ENCODE measurements around the gene ZFP69B. TPM values are rescaled to one million over a fixed set of nuclear protein-coding genes. Genes with fewer than 3 reads are reported as not detected.
A peak's percentile ranks its signal among the peaks of the same experiment; 100 is the strongest.
"Not testable (repeated sequence)": the region's sequence is repeated elsewhere in the genome, so short reads cannot be mapped to it uniquely, and the experiment has no call there.

The ZFP69B gene
- total RNA-seq, 1 experiment from 2014 or later: 8.5 TPM

DNA sequence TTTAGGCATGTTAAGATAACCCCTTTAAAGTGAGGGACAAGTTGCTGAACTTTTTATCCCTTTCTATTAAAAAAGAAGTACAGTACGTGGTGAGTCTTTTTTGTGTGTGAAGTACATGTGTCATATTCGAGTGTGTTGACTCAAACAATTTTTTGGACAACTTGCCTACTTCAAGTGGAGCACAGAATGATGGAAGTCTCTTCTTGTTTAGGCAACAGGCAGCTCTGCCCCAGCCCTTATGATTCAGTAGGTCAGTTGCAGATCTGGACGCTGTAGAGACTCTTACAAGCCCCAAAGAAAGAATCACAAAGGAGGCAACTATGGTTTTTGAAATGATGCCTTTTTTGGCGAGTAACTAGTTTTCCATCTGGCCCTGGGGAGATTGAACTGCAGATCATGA, 14.4 kb upstream of the ZFP69B start:
- no peak for DNase-seq (ENCODE audit: low read depth)

DNA sequence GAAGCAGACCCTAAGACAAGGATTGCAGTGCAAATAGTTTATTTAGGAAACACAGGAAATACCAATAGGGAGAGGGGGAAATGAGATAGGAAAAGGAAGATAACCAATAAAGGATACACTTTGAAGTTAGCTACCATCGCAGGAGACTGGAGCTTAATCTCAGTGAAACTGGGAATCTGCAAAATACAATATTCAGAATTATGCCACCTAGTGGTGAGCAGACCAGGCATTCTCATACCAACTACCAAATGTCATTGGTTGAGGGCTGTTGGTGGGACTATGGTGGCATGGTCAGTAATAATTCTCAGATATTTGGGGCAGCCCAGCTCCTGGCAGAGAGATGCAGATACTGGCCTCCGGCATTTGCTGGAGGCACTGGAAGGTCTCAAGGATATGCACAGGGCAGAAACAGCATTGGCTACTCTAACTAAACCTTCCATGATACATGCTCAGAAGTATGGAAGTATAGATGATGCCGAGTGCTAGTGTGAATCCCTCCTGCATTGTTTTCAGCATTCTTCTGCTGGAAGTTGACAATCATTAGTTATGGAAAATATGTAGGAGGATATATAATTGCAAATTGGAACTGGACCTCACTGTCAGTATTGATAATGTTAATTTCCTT, 11.8 kb upstream of the ZFP69B start:
- peak; percentile 16 for DNase-seq (ENCODE audit: low read depth)

DNA sequence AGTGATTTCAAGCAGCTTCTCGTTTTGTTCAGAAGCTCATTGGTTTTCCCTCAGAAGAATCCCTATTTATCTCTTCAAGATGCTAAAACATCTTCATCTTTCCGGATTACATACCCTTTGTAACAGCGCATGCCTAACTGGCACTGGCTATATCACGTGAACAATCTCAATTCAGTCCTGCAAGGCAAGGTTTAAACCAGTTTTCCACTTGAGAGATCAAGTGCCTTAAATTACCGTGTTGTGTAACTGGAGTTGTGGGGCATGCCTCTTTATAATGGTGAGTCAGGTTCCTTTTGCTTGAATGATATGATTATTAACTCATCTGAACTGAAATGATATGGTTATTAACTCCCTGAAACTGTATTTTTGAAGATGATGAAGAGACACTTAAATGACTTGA, 11.0 kb upstream of the ZFP69B start:
- DNase-seq (ENCODE audit: low read depth): no peak

DNA sequence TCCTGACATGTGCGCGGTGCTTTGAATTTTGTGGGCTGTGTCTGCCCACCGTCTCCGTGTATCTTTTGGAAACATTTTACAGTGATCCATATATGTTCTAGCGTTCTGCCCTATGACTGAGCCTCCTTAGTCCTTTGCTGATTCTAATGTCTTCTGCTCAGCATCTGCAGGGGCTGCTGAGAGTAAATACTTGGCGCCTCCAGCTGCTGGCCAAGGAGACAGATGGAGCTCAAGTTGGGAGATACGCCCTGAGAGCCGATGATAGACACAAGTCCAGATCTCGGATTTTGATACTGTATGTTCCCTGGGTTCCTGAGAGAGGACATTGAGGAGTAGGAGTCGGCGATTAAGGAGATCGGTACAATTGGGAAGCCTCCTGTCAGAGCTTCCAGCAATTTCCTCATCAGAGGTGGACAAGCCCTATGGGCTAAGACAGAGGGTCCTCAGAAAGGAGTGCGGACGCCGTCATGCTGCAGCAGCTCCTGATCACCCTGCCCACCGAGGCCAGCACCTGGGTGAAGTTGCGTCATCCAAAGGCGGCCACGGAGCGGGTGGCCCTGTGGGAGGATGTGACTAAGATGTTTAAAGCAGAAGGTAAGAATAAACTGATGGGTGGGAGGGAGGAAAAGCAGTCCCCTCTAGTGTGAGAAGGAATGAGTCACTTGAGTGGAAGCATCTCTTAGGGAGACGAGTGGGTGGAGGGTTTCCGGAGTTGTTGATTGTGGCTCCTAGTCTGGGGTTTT, 390 bp downstream of the ZFP69B start:
- peak; percentile 88 for DNase-seq (ENCODE audit: low read depth)

DNA sequence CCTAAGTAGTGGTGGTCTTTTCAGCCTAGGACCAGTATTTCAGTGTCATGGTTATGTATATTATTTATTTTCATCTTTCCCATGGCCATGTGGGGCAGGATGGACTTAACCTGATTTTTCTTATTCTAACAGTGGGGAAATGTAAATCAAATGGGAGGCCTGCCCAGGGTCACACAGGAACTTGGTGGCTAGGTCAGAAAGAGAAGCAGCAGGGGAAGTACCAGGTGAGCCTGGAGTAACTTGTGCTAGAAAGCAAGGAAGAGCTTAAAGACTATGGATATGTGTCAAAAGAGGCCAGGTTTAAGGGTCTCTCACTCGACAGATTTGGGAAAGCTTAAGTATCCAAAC, 936 bp downstream of the ZFP69B start:
- DNase-seq (ENCODE audit: low read depth): no peak

DNA sequence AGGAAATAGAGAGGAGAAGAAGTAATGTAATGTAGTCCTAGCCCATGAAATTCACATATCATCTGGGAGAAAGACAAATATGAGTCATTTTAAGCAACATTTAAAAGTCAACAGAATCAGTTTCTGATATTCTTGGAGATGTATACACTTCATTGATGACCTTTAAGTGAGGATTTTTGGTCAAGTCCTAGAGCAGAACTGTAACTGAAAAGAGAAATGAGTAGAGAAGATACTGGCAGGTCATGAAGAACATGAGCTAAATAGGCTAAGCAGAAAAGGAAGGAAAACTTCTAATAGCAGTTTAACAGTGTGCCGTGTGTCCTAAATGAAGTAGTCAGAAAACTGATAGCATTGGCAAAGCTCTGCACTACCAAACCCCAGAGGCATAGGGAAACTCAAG, 4.6 kb downstream of the ZFP69B start:
- DNase-seq (ENCODE audit: low read depth): no peak

DNA sequence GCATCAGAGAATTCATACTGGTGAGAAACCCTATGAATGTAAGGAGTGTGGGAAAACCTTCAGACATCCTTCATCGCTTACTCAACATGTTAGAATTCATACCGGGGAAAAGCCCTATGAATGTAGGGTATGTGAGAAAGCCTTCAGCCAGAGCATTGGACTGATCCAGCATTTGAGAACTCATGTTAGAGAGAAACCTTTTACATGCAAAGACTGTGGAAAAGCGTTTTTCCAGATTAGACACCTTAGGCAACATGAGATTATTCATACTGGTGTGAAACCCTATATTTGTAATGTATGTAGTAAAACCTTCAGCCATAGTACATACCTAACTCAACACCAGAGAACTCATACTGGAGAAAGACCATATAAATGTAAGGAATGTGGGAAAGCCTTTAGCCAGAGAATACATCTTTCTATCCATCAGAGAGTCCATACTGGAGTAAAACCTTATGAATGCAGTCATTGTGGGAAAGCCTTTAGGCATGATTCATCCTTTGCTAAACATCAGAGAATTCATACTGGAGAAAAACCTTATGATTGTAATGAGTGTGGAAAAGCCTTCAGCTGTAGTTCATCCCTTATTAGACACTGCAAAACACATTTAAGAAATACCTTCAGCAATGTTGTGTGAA, 12.8 kb downstream of the ZFP69B start:
- no peak for DNase-seq (ENCODE audit: low read depth)

DNA sequence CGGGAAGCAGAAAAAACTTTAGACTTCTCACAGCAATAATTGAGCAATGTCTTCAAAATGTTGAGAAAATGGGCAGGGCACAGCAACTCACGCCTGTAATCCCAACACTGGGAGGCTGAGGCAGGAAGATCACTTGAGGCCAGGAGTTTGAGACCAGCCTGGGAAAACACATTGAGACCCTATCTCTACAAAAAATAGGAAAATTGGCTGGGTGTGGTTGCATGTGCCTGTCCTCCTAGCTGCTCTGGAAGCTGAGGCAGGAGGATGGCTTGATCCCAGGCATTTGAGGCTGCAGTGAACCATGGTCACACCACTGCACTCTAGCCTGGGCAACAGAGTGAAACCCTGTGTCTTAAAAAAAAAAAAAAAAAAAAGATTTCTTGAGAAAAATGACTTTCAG, 19.1 kb downstream of the ZFP69B start:
- no peak for DNase-seq (ENCODE audit: low read depth)

DNA sequence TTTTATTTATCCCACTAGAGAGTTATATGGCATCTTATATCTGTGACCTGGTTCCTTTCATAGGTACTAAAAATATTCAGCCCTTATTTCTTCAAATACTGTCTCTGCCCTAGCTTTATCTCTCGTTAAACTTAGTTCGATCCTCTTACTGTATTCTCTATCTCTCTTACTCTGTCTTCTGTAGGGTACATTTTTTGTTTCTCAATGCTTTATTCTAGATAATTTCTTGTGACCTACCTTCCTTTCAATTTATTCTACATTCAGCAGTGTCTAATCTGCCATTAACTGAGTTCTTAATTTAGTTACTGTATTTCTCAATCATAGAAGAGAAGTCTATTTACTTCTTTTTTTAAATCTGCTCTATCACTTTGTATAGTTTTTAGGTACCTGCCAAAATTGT, 25.0 kb downstream of the ZFP69B start:
- no peak for DNase-seq (ENCODE audit: low read depth)

DNA sequence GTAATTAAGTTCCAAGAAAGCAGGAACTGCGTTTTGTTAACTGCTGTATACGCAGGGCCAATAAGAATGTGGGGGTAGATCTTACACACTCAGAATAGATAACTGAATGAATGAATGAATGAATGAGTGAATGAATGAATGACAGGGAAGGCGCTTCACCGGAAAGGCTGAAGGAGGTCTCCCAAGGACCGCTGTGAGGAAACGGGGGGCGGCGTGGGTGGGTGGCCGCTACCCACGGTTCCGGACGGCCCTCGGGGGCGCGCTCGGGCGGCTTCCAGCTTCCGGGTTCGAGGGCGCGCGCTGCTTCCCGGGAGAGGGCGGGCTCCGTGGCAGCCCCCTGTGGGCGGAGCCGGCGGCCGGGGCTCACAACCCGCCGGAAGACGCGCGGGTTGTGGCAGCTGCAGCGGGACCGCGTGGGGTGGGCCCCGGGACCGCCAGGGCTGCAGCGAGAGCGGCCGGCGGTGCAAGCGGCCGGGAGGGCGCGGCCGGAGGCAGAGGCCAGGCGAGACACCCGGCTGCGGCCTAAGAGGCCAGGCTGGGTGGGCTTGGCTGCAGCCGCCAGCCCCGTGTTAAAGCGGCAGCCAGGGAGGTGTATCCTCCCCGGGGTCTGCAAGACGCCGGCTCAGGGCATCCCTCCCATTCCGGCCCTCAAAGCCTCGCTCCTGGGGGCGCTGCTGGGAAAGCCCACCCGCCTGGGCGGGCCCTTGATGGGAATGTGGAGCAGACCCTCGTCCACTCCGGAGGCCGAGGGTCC, 26.8 kb downstream of the ZFP69B start, which contains the start of gene ZFP69:
ZFP69 (plus strand) TSS at position 367 of the 754 bp plus-strand sequence. CDS start 2,072 bp downstream, outside the sequence.
- DNase-seq (ENCODE audit: low read depth): peak; percentile 82

DNA sequence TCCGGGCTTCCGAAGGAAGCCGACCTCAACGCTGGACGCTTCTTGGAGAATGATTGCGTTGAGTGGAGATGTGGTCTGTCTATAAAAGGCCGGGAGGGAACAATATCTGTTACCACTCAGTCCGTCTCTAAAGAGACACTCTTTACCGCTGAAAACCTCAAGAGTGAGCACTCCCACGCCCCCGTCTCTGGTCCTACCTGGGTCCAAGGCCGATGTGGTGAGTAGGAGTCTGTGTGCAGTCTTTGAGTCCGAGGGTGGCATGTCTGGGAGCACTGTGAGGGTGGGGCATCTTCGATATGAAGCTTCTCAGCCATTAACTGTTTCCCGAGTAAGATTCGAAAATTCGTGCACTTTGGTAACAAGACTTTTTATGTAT, 27.4 kb downstream of the ZFP69B start:
- peak; percentile 25 for DNase-seq (ENCODE audit: low read depth)

DNA sequence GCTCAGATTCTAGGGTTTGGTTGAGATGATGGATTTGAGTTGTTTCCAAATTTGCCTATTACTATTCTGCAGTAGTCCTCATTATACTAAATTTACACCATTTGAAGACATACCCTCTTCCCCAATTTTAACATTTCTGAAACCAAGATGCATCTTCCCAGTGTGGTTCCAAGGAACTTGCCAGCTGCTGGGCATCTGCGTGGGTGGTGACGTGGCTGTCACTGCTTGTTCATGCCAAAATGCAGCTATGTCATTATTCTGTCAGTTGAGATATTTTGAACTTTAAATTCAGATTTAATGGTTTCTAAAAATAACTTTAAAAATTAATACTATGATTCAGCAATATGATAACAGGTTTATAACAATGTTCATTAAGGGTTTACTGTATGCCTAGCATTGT, 28.0 kb downstream of the ZFP69B start:
- DNase-seq (ENCODE audit: low read depth): no peak

DNA sequence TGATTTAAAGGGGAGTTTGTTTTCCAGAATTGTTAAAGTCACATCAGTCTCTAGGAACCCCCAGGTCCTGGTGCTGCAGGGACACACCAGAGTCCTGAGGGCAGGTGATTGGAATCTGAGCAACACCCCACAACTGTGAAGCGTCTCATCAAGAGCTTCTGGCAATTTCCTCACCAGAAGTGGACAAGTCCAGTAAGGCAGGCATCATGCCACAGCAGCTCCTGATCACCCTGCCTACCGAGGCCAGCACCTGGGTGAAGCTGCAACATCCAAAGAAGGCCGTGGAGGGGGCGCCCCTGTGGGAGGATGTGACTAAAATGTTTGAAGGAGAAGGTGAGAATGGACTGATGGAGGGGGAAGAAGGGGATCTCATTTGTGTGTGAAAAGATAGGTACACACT, 28.9 kb downstream of the ZFP69B start:
- DNase-seq (ENCODE audit: low read depth): no peak

DNA sequence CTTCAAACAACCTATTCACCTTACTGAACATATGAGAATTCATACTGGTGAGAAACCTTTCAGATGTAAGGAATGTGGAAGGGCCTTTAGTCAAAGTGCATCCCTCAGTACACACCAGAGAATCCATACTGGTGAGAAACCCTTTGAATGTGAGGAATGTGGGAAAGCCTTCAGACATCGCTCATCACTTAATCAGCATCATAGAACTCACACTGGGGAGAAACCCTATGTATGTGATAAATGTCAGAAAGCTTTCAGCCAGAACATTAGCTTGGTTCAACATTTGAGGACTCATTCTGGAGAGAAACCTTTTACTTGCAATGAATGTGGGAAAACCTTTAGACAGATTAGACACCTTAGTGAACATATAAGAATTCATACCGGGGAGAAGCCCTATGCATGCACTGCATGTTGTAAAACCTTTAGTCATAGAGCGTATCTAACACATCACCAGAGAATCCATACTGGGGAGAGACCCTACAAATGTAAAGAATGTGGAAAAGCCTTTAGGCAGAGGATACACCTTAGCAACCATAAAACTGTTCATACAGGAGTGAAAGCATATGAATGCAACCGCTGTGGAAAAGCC, 45.1 kb downstream of the ZFP69B start:
- no peak for DNase-seq (ENCODE audit: low read depth)

DNA sequence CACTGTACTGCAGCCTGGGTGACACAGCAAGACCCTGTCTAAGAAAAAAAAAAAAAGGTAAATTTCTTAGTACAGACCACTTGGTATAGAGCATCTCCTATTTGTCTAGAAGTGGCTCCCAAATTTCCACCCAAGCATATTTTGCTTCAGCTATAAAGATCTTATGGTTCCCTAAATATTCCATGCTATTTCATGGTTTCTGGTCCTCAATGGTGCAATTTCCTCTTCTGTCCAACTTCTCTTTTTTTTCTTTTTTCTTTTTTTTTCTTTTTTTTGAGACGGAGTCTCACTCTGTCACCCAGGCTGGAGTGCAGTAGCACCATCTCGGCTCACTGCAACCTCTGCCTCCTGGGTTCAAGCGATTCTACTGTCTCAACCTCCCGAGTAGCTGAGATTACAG, 52.4 kb downstream of the ZFP69B start:
- not testable (repeated sequence) for DNase-seq (ENCODE audit: low read depth)

DNA sequence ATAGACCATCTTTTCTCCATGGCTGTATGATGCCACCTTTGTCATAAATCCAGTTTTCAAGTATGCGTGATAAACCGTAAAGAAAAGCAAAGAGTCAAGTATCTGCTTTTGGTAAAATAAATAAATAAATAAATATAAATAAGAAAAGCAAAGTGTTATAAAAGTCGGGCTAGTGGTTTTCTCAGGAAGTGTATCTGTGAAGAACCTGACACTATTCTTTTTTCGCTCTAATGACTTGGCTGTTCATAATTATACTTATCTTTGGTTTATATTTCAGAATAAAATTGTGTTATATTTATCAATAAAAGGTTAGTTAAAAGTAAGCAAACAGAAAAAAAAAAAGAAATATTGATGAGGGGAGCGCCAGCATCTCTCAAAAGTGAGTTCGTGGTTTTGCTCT, 57.7 kb downstream of the ZFP69B start:
- no peak for DNase-seq (ENCODE audit: low read depth)

DNA sequence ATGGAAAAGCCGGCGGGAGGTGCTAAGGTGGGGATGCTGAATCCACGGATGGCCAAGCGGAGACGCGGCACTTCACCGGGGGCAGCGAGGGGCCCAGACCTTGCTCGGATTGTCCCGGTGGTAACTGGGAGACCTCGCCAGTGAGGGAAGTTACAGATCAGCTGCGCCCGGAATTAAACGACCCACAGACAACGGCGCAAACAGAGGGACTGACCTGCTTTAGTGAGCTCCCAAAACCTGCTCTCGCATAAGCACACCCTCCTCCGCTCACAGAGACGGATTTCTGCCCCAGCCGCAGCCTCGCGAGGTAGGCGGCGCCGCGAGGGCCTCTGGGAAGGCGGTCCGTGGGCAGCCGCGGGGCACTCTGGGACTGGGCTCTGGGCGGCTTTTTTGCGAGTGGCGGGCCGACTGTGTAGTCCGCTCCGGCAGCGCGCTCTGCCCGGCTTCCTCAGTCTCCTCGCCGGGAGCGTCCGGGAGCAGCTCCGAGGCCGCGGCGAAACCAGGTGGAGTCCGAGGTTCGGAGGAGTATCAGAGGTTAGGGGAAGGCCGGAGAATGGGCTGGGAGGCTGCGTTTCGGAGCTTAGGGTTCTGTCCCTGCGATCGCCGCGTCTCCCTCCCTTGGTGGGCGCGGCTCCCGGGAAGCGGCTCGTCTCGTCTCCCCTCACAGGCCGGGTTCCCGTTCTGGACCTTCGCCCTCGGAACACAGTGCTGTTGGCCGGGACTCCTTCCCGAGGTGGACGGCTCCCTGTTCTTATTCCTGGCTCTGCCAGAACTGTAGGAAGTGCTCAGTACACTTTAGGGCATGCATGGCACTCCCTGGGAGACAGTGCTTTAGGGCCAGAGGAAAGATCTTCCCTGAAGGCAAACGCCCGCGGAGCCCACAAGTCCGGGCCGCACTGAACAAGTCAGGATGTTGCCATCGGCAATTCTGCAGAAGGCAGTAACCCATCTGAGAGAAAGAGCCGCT, 58.4 kb downstream of the ZFP69B start, which contains the start of gene EXO5:
EXO5 (plus strand) TSS at position 393 of the 967 bp plus-strand sequence. CDS start 5,778 bp downstream, outside the sequence.
- peak; percentile 62 for DNase-seq (ENCODE audit: low read depth)
